Activated gamma-delta T cell (primary cell): ENCODE data around the gene ARHGEF28.
A peak's percentile ranks its signal among the peaks of the same experiment; 100 is the strongest.

Source experiments
- DNase-seq: peaks from one replicate; lab custom pipeline; 2025; lab: John Stamatoyannopoulos, UW

ARHGEF28 gene

GRCh38 chr5:73900566-73900965, 274.6 kb downstream of the ARHGEF28 start:
- no peak for DNase-seq

DNA sequence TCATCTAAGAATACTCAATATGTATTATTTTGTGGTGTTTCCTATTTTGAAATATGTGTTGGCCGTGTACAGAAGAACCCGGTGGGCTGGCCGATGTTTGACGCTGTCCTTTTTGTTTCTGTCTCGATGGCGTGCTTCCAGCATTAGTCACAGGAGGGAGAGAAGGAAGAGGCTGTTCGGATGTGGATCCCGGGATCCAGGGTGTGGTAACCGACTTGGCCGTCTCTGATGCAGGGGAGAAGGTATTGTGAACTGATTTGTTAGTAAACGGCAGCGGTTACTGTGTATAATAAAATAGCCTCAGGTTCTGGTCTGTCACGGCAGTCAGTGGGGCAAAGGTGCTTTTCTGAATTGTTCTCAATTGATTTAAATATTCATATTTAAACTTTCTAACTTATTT, 275.0 kb downstream of the ARHGEF28 start:
- DNase-seq, result no peak

DNA sequence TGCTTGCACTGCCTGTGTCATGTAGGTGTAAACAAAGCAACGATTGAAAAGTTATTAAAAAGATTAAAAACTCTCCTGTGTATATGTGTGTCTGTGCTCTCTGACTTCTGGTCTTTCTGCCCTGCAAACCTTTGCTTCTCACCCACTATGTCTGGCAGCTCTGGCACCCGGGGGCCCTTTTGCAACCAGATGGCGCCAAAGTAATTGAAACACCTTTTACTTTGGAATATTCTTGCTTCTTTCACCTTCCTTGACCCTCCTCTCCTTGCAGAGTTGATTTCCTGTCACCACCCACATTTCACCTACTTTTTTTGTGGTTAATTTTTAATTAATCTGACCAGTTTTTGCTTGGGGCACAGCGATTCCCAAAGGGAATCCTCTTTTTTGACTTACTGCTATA, 275.5 kb downstream of the ARHGEF28 start:
- no peak for DNase-seq

GRCh38 chr5:73902327-73903051, 276.5 kb downstream of the ARHGEF28 start:
- DNase-seq, result no peak

GRCh38 chr5:73903169-73903568, 277.2 kb downstream of the ARHGEF28 start:
- DNase-seq, result no peak

DNA sequence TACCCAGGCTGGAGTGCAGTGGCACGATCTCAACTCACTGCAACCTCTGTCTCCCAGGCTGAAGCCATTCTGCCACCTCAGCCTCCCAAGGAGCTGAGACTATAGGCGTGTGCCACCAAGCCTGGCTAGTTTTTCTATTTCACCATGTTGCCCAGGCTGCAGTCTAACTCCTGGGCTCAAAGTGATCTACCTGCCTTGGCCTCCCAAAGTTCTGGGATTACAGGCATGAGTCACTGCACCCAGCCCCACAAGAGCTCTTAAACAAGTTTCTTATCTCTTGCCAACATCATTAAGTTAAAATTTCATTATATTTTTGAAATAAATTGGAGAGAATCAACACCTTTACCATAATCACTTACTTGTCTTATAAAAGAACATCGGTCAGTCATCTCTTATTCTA, 280.3 kb downstream of the ARHGEF28 start:
- no peak for DNase-seq

DNA sequence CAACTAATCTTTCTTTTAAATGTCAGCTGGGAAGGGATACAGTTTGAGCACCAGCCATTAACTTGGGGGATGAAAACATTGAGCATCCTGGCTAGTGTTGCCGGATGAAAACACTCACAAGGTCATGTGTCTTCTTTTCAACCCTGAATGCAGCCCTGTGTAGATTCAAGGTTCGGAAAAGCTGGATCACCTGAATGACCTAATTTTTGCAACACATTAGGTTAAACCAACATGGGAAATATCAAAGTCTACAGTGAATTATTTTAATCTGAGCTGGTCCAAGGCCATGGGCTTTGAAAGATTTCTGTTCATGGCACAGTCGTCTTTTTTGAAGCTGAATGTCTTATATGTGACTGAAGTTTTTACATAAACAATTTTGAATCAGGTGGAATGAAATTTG, 281.2 kb downstream of the ARHGEF28 start:
- no peak for DNase-seq

DNA sequence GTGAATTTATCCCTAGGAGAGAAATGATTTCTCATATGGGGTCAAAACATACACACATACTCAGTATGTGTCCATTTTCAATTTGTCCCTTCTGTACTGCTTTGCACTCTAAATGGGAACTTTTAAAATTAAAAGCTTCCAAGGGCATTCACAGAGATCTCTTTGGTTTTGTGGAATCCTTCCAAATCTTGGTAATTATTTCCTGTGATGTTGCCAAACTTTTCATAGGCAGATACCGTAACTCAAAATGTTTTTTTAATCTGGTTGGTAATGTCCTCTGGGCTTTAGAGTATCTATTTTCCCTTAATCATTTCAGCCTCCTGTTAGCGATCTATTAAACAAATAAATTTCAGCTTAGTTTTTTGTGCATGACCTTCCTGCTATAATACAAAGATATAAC, 282.4 kb downstream of the ARHGEF28 start:
- no peak for DNase-seq

DNA sequence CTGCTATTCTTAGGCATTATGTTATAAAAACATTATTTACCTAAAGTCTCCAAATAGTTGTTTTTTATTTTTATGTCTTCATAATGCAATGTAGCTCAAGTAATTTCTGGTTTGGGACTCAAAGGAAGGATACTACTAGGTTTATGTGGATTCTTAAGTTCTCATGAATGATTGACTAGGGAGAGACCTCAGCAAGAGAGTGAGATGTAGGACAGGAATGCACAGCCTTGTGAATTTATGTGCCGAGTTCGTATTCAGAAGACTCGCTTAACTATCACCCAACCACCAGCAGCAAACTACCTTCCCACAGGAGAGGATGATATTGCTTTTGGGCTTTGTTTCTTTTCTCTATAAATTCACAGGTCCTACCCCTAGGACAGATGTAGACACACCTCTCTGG, 282.9 kb downstream of the ARHGEF28 start:
- DNase-seq, result no peak

GRCh38 chr5:73909474-73909873, 283.5 kb downstream of the ARHGEF28 start:
- peak; percentile 7 for DNase-seq

DNA sequence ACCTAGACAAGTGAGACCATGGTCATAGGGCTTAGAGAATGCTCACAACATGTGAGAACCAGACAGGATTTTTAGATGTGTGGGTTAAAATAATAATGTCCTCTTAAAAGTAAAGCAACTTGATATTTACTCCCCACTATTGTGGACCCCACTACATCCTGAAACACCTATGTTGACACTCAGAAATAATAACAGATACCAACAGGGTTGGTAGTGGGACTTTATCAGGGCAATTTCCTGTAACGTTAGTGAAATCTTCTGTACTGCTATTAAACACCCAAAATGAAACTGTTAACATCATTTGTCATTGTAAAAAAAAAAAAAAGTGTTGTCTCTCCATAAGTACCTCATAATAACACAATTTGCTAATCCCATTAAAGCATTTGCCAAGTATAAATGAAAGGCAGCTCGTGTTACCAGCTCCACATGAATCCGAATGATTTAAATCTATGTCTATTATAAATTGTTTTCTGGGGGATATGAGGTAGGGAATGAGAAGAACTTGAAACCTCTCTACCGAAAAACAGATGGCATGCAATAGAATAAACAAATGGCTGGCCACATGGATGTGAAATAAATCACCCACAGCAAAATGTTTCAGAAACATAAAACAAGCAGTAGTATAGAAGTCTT, 285.9 kb downstream of the ARHGEF28 start:
- no peak for DNase-seq

DNA sequence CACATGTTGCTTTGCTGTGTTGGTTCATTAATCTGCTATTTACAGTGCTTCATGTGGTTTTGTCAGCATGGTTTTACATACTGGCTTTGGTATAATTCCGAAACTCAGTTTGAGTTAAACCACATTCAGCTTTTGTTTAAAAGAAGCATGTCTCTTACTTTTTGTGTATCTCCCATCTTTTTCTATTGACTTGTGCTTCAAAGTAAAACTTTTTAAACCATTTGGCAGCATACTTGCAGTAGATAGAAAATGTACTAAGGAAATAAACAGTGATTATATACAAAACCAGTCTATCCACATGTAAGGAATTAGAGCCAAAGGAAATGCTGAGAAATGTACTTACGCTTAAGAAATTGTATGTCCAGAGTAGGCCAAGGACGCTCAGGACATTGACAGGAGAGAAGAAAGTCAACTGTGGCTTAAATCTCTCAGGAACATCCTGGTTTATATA, 286.9 kb downstream of the ARHGEF28 start:
- no peak for DNase-seq

DNA sequence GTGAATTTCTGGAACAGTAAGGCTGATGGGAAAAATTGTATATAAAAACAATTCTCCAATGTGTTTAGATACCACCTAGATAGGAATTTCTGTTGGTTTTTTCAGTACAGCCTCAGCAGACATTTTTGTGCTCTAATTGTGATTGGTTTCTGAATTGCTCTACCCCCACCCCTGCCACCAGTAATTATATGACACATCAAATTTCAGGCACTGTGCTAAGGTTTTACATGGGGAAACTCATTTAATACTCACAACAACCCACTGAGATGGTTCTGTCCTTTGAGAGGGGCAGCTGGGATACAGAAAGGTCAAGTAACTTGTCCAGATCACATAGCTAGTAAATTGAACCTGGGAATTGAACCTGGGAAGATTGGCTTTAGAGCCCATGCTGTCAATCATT, 288.0 kb downstream of the ARHGEF28 start:
- DNase-seq, result no peak

GRCh38 chr5:73915345-73915744, 289.3 kb downstream of the ARHGEF28 start:
- DNase-seq, result no peak

GRCh38 chr5:73917433-73917832, 291.4 kb downstream of the ARHGEF28 start:
- DNase-seq, result no peak

DNA sequence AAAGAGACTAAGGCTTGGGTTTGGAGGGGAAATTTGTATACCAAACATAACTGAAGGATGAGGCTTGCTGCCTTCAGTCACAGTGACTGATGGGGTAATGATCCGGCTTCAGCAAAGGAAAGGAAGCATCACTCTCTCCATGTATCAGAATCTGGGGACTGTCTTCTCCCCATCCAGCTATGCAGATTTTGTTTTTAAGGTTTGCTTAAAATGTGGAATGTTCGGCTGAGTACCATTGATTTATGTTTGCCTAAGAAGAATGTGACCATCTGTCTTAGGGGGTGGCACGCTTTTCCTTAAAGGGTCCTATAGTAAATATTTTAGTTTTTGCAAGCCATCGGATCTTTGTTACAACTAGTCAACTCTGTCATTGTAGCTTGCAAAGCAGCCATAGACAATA, 291.9 kb downstream of the ARHGEF28 start:
- no peak for DNase-seq

GRCh38 chr5:73918791-73919221, 292.8 kb downstream of the ARHGEF28 start:
- no peak for DNase-seq

DNA sequence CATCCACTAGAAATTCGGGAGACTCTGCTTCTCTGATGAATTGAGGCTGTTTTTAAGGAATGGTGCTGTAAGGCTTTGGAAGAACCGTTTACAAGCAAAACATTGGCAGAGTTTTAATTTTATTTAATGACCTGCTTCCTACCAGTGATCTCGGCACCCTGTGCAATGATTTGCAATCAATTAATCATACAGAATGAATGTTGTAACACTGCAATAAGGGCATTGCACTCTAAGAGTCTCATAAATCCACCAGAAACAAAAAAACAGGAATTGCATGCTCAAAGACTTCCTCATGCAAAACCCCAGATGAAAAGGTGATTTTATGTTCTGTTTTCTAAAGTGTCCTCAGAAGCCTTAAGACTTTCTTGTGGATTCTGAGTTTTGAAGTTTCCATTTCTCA, 295.7 kb downstream of the ARHGEF28 start:
- DNase-seq, result no peak

DNA sequence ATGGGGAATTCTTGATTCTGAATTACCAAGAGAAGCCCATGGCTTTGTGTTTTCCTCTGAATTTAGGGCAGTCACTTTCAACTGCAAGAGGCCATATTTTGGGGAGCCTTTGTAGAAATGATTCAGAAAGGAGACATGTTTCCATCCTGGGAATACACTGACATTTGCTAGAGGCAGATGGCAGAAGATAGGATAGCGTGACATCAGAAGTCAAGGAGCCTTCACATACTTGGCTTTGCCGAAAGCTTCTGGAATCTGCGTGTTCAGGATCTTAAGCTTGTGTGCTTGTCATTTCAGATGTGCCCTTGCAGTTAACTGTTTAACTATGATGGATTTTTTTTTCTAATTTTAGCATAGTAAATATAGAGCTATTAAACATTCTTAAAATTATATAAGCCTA, 296.2 kb downstream of the ARHGEF28 start:
- DNase-seq, result no peak

DNA sequence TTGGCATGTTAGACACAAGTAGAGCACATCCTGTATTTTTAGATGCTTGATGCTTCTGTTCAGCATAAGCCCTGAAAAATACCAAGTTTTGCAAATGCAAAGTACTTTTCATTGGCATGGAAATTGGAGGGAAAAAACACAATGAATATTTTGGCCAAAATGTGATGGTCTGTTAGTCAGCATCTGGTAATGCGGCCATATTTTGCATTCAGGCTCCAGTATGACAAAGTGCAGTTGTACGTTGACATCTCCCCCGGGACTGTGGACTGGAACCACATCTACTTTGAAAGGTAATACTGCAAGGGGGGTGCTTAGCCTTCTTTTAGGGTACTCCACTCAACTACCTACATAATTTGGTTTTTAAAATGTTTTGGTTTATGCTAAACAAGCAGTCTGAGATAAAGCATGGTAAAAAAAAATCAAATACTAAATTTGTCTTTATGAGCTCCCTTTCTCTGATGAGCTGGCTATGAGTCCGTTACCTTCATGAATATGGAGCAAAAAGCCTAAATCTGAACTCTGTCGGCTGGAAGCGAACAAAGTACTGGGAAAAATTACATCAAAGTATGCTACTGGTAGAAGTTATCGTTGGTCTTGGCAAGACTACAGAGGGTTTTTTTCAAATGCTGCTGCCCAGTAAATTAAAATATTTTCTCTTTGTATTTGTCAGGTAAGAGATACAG, 297.0 kb downstream of the ARHGEF28 start:
- no peak for DNase-seq

DNA sequence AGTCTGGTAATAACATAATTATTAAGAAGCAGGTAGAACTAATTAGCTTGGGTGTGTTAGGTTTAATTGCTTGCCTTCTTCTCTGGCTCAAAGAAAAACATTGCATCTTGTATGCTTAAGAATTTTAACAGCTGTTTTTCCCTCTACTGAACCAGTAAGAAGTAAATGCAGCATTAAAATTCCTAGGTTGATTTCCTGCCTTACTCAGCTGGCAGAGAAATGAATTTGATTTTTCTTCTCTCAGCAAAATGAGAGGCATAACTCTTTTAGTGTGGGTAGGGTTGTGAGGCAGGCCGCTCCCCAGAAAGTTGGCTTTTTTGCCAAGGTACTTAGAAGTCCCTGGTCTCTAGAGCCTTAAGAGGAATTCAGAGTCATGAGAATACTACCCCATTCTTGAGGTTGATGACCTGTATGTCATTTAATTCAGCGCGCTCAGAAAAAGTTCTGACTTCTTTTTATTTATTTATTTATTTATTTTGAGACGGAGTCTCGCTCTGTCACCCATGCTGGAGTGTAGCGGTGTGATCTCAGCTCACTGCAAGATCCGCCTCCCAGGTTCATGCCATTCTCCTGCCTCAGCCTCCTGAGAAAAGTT, 302.6 kb downstream of the ARHGEF28 start:
- no peak for DNase-seq

- DNase-seq, result no peak
Measured at GRCh38 chr5:73935719-73936118, 309.7 kb downstream of the ARHGEF28 start.
